ENCODE data around the gene SKOR1.

Gene SKOR1

GRCh38 chr15:67852418-67852817, 27.1 kb downstream of the SKOR1 start:
- DNase-seq (ENCODE audit: low spot score), result no peak

GRCh38 chr15:67853454-67853853, 28.1 kb downstream of the SKOR1 start:
- no peak for DNase-seq (ENCODE audit: low spot score)

GRCh38 chr15:67854358-67854757, 29.0 kb downstream of the SKOR1 start:
- DNase-seq (ENCODE audit: low spot score), result no peak

GRCh38 chr15:67855842-67856241, 30.5 kb downstream of the SKOR1 start:
- peak; percentile 19 for DNase-seq (ENCODE audit: low spot score)

- DNase-seq (ENCODE audit: low spot score), result no peak
Observed at GRCh38 chr15:67857220-67857619, 31.9 kb downstream of the SKOR1 start.

- DNase-seq (ENCODE audit: low spot score), result peak; percentile 68
Observed at GRCh38 chr15:67859331-67859946, 34.1 kb downstream of the SKOR1 start.

- no peak for DNase-seq (ENCODE audit: low spot score)
Observed at GRCh38 chr15:67861983-67862382, 36.7 kb downstream of the SKOR1 start.

GRCh38 chr15:67862750-67863441, 37.6 kb downstream of the SKOR1 start:
- no peak for DNase-seq (ENCODE audit: low spot score)

- DNase-seq (ENCODE audit: low spot score), result peak; percentile 76
Observed at GRCh38 chr15:67863442-67863987, 38.2 kb downstream of the SKOR1 start.

- DNase-seq (ENCODE audit: low spot score), result no peak
Observed at GRCh38 chr15:67865331-67865730, 40.0 kb downstream of the SKOR1 start.

- DNase-seq (ENCODE audit: low spot score), result no peak
Observed at GRCh38 chr15:67865766-67866165, 40.5 kb downstream of the SKOR1 start.

GRCh38 chr15:67869701-67870100, 44.4 kb downstream of the SKOR1 start:
- DNase-seq (ENCODE audit: low spot score), result no peak

GRCh38 chr15:67870868-67871408, 45.6 kb downstream of the SKOR1 start:
- no peak for DNase-seq (ENCODE audit: low spot score)

GRCh38 chr15:67873777-67874176, 48.5 kb downstream of the SKOR1 start:
- no peak for DNase-seq (ENCODE audit: low spot score)

- DNase-seq (ENCODE audit: low spot score), result no peak
Observed at GRCh38 chr15:67878712-67879206, 53.5 kb downstream of the SKOR1 start.

- DNase-seq (ENCODE audit: low spot score), result no peak
Observed at GRCh38 chr15:67879440-67880129, 54.3 kb downstream of the SKOR1 start.

GRCh38 chr15:67880651-67881182, 55.4 kb downstream of the SKOR1 start:
- DNase-seq (ENCODE audit: low spot score), result peak; percentile 45

GRCh38 chr15:67882487-67883233, 57.4 kb downstream of the SKOR1 start:
- DNase-seq (ENCODE audit: low spot score), result no peak

GRCh38 chr15:67883234-67883773, 58.0 kb downstream of the SKOR1 start:
- no peak for DNase-seq (ENCODE audit: low spot score)

- DNase-seq (ENCODE audit: low spot score), result no peak
Observed at GRCh38 chr15:67884009-67884408, 58.7 kb downstream of the SKOR1 start.

Measured in kidney tubule cell (primary cell).